K562 (cell line): Measurements from ENCODE around the gene CLCF1. TPM values are rescaled to one million over a fixed set of nuclear protein-coding genes. Genes with fewer than 3 reads are reported as not detected.

Experiments used
- CCAR2 ChIP-seq: fragments of 200-400 bp; formaldehyde crosslinking; IDR thresholded peaks from 2 replicates; pipeline ENCODE4 v1.6.1; 2017; ENCODE audit warnings: mild to moderate bottlenecking, low read depth, low read length
- CREM ChIP-seq: IDR thresholded peaks from 2 replicates; pipeline ENCODE4 v1.6.1; 2014; ENCODE audit warnings: antibody characterized with exemption, low read depth
- FOSL1 ChIP-seq: fragments of 200-800 bp; sonication (Bioruptor generic); conservative IDR thresholded peaks from 2 replicates; pipeline ENCODE4 v1.6.1; 2016; ENCODE audit warnings: missing genetic modification characterization, missing compliant biosample characterization
- FOXK2 ChIP-seq, 2 experiments: fragments of 450-650 bp; IDR thresholded peaks in 1 of 2; conservative IDR thresholded peaks in 1 of 2; 2 replicates each; pipeline ENCODE4 v1.6.1; 2016; ENCODE audit warnings: low read depth in 2 of 2, mild to moderate bottlenecking in 1 of 2
- FUS ChIP-seq: fragments of 200-400 bp; formaldehyde crosslinking; optimal IDR thresholded peaks from 2 replicates; pipeline ENCODE3; 2017; ENCODE audit warnings: low read depth, low read length
- NBN ChIP-seq: fragments of 450-650 bp; IDR thresholded peaks from 2 replicates; pipeline ENCODE4 v1.6.1; 2016; ENCODE audit warnings: low read depth, mild to moderate bottlenecking
- PPARD ChIP-seq: fragments of 250-450 bp; sonication (Bioruptor Pico); IDR thresholded peaks from 2 replicates; pipeline ENCODE4 v1.8.0; 2022; ENCODE audit warnings: inconsistent platforms, mild to moderate bottlenecking, moderate library complexity
- TOE1 ChIP-seq, 2 experiments: fragments of 450-650 bp in 1 of 2; sonication (generic) in 1 of 2; formaldehyde crosslinking in 1 of 2; IDR thresholded peaks; 2 replicates each; pipeline versions ENCODE4 v1.7.1 to v1.8.0; 2016 to 2022; ENCODE audit warnings: borderline replicate concordance in 2 of 2, mild to moderate bottlenecking in 2 of 2, antibody characterized with exemption in 1 of 2, inconsistent platforms in 1 of 2, low read depth in 1 of 2, missing genetic modification reagents in 1 of 2, moderate library complexity in 1 of 2
- ZNF551 ChIP-seq: fragments of 250-450 bp; sonication (Bioruptor Pico); IDR thresholded peaks from 2 replicates; pipeline ENCODE4 v1.5.0; 2021; ENCODE audit warnings: mild to moderate bottlenecking, moderate library complexity
- ZNF696 ChIP-seq: fragments of 250-450 bp; sonication (Bioruptor Pico); conservative IDR thresholded peaks from 2 replicates; pipeline ENCODE4 v1.4.0; 2020; ENCODE audit warnings: mild to moderate bottlenecking, moderate library complexity
- polyA plus RNA-seq, 8 experiments: library from polyadenylated mRNA; depleted of rRNA in 4 of 8; stranded (reverse) in 5 of 8; unstranded in 3 of 8; fragments of >200 nt; fragmentation: Nextera tagmentation in 2 of 8; fragmentation: Illumina TruSeq in 1 of 8; extraction: Ambion mirVana in 2 of 8; extraction: Trizol in 1 of 8; gene quantifications; 2 replicates each; pipeline versions ENCODE4 v1.2.1 to v1.2.3, GENCODE V29; 2011 to 2014; ENCODE audit warnings: inconsistent platforms in 1 of 8, missing spikeins in 1 of 8
- total RNA-seq, 7 experiments: library from RNA; depleted of rRNA in 6 of 7; stranded (reverse); fragments of >200 nt in 6 of 7; fragmentation: Illumina TruSeq in 2 of 7; extraction: Trizol in 2 of 7; gene quantifications; 2 replicates each; pipeline versions ENCODE4 v1.2.1 to v1.2.3, GENCODE V29; 2011 to 2021; ENCODE audit warnings: low replicate concordance in 1 of 7
- TF ChIP-seq, protein P1 (sequence below), 2 experiments: fragments of 150-350 bp in 1 of 2; IDR thresholded peaks; 2 replicates each; pipeline ENCODE4 v1.6.1; 2012 to 2016; ENCODE audit warnings: low read depth in 2 of 2, low read length in 2 of 2, mild to moderate bottlenecking in 1 of 2, moderate library complexity in 1 of 2
- TF ChIP-seq, protein P2 (sequence below): fragments of 200-800 bp; sonication (Bioruptor generic); IDR thresholded peaks from 2 replicates; pipeline ENCODE4 v1.6.1; 2017; ENCODE audit warnings: missing genetic modification characterization, missing compliant biosample characterization

CLCF1 gene
- total and polyA plus RNA-seq, 9 of the 15 experiments (the other 6 are each of a cell fraction or from before 2014, with no cell fraction given): 0.49 to 5.8 (median 3.0) TPM

DNA sequence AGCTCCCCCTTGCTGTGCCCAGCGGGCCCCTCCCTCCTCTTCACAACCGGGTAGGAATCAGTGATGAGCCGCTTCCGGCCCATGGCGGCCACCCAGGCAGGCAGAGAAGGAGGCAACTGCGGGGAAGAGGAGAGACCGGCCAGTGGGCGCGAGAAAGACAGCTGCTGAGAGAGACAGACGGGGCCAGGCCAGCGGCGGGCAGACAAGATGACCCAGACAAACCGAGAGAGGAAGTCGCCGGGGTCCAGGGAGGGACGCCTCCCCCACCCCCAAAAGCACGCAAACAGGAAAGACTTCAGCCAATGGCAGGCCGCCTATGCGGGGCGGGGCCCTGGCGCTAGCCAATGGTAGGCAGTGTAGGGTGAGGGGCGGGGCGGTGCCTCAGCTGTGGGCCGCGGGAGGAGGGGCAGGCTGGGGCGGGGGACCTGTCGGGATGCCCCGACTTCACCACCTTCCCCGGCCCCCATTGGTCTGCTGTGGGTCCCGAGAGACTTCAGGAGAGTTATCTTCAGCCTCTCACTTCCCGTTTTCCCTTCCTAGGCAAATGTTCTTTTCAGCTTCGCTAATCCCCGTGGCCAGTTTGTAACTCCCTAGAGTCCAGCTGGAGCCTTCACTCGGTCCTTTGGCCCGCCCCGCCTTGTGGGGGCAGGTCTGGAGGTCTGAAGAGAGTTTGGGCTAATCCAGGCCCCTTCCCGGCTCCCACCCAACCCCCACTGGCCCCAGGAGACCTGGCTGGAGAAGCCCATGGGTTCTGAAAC, 19.9 kb downstream of the CLCF1 start, which contains the start of gene POLD4 (continued):
- TF ChIP-seq FUS (no peak), PPARD (CRISPR knock-in tag) (no peak), NBN (peak; percentile 70; the same call in 1 of the 2 replicates), FOXK2 (conservative IDR thresholded peaks at IDR 0.05 in 1 of 2, IDR thresholded peaks at IDR 0.05 in 1 of 2; ENCODE audit: low read depth in 2 of 2) (peak; percentile 44 to 46; a peak in 1 of 4 replicates), CCAR2 (no peak), CREM (peak; percentile 69), FOSL1 (tag) (no peak), ZNF551 (no peak), TOE1 (IDR thresholded peaks at IDR 0.05; ENCODE audit: borderline replicate concordance) (0 out of 2 replicates have a peak, but pooled peaks have one; percentile 50), TOE1 (CRISPR knock-in tag; IDR thresholded peaks at IDR 0.05; ENCODE audit: borderline replicate concordance, low read depth) (no peak), ZNF696 (no peak)
- TF ChIP-seq, protein P1, sequence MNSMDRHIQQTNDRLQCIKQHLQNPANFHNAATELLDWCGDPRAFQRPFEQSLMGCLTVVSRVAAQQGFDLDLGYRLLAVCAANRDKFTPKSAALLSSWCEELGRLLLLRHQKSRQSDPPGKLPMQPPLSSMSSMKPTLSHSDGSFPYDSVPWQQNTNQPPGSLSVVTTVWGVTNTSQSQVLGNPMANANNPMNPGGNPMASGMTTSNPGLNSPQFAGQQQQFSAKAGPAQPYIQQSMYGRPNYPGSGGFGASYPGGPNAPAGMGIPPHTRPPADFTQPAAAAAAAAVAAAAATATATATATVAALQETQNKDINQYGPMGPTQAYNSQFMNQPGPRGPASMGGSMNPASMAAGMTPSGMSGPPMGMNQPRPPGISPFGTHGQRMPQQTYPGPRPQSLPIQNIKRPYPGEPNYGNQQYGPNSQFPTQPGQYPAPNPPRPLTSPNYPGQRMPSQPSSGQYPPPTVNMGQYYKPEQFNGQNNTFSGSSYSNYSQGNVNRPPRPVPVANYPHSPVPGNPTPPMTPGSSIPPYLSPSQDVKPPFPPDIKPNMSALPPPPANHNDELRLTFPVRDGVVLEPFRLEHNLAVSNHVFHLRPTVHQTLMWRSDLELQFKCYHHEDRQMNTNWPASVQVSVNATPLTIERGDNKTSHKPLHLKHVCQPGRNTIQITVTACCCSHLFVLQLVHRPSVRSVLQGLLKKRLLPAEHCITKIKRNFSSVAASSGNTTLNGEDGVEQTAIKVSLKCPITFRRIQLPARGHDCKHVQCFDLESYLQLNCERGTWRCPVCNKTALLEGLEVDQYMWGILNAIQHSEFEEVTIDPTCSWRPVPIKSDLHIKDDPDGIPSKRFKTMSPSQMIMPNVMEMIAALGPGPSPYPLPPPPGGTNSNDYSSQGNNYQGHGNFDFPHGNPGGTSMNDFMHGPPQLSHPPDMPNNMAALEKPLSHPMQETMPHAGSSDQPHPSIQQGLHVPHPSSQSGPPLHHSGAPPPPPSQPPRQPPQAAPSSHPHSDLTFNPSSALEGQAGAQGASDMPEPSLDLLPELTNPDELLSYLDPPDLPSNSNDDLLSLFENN (IDR thresholded peaks at IDR 0.05; ENCODE audit: low read depth in 2 of 2, low read length in 2 of 2): 0 out of 4 replicates have a peak, but pooled peaks of 1 of the 2 experiments have one; percentile 6
- TF ChIP-seq, protein P2, sequence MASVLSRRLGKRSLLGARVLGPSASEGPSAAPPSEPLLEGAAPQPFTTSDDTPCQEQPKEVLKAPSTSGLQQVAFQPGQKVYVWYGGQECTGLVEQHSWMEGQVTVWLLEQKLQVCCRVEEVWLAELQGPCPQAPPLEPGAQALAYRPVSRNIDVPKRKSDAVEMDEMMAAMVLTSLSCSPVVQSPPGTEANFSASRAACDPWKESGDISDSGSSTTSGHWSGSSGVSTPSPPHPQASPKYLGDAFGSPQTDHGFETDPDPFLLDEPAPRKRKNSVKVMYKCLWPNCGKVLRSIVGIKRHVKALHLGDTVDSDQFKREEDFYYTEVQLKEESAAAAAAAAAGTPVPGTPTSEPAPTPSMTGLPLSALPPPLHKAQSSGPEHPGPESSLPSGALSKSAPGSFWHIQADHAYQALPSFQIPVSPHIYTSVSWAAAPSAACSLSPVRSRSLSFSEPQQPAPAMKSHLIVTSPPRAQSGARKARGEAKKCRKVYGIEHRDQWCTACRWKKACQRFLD (CRISPR knock-in tag): 0 out of 2 replicates have a peak, but pooled peaks have one; percentile 54
